GM19099 (cell line): Measurements from ENCODE around the gene RPAP2.

ENCODE experiments used
- POLR2A ChIP-seq: IDR thresholded peaks from 3 replicates; pipeline ENCODE4 v1.6.1; 2011; ENCODE audit warnings: low read depth; ENCODE audit not compliant: insufficient read length; ENCODE audit errors: extremely low read depth

Gene RPAP2

DNA sequence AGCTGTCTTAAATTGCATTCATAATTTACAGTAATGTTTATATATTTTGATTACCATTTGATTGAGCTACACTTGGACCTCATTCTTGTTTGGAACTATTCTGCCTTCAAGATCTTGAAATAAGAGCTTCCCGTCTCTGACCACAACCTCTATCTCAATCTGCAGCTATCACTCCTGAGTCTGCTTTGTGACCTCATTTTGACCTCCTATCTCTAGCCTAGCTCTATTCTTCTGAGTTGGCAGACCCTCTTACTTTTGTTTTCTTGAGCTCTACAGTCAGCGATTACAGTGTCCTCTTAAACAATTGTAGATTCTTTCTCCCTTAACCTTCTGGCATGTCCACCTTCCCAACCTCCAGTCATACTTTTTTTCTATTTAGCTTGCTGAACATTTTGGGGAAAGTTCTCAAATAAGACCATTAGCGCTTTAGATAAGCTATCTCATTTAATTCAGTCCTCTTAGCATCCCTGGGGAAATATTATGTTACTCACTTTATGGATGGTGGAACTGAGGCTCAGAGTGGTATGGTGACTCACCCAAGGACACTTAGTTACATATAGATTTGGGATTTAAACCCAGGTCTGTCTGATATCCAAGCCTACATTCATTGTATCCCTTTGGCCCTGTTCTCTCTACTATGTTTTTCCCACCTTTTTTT lies 19.1 kb downstream of the RPAP2 start:
- no peak for TF ChIP-seq POLR2A

DNA sequence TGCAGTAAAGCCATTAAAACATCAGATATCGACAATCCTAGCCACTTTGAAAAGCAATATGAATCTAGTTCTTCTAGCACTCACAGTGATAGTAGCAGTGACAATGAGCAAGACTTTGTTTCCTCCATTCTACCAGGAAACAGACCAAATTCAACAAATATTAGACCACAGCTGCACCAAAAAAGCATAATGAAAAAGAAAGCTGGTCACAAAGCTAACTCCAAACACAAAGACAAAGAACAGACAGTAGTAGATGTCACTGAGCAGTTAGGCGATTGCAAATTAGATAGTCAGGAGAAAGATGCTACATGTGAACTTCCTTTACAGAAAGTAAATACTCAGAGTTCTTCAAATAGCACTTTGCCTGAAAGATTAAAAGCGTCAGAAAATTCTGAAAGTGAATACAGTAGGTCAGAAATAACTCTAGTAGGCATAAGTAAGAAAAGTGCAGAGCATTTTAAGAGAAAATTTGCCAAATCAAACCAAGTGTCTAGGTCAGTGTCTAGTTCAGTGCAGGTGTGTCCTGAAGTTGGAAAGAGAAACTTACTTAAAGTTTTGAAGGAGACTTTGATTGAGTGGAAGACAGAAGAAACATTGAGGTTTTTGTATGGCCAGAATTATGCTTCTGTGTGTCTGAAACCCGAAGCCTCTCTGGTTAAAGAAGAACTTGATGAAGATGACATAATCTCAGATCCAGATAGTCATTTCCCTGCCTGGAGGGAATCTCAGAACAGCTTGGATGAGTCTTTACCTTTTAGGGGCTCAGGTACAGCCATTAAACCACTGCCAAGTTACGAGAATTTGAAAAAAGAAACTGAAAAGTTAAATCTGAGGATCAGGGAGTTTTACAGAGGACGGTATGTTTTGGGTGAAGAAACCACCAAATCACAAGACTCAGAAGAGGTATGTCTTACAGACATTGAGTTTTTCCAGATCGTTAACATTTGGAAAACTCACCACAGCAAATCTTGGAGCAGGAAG lies 24.9 kb downstream of the RPAP2 start:
- TF ChIP-seq POLR2A: no peak

DNA sequence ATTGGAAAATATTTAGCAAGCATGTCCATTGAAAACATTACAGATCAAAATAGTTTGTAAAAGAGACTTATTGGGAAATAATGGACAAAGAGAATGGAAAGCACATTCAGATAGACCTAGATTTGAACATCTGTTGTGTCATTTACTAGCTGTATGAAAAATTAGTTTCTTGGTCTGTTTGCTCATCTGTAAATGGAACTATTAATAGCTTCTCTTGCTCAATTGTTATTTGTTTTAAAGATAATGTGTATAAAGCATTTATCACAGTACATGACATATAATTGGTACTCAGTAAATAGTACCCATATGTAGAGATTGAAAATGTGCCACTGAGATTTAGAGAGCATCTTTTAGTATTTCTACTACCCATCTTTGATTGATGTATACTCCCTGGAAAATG lies 25.9 kb downstream of the RPAP2 start:
- no peak for TF ChIP-seq POLR2A

DNA sequence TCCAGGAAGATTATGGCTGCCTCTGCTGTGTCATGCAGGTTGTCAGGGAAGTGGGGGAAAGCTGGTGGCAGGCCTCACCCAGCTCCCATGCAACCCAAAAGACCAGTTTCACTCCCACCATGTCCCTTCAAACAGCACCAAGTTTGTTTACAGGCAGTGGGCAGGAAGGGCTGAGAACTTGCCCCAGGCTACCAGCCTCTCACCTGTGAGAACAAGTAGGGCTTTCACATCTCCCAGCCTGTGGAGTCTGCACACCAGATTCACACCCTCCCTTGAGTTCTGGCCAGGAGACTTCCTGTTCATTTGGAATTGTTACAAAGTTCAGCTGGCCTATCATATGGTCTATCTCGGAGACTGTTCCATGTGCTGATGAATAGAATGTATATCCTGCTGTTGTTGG lies 27.8 kb downstream of the RPAP2 start:
- TF ChIP-seq POLR2A: no peak

DNA sequence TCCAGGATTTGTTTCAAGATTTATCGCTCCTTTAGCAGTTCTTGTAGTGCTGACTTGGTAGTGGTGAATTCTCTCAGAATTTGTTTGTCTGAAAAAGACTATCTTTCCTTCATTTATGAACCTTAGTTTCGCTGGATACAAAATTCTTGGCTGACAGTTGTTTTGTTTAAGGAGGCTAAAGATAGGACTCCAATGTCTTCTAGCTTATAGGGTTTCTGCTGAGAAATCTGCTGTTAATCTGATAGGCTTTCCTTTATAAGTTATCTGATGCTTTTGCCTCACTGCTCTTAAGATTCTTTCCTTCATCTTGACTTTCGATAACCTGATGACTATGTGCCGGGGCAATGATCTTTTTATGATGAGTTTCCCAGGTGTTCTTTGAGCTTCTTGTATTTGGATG lies 28.9 kb downstream of the RPAP2 start:
- no peak for TF ChIP-seq POLR2A

DNA sequence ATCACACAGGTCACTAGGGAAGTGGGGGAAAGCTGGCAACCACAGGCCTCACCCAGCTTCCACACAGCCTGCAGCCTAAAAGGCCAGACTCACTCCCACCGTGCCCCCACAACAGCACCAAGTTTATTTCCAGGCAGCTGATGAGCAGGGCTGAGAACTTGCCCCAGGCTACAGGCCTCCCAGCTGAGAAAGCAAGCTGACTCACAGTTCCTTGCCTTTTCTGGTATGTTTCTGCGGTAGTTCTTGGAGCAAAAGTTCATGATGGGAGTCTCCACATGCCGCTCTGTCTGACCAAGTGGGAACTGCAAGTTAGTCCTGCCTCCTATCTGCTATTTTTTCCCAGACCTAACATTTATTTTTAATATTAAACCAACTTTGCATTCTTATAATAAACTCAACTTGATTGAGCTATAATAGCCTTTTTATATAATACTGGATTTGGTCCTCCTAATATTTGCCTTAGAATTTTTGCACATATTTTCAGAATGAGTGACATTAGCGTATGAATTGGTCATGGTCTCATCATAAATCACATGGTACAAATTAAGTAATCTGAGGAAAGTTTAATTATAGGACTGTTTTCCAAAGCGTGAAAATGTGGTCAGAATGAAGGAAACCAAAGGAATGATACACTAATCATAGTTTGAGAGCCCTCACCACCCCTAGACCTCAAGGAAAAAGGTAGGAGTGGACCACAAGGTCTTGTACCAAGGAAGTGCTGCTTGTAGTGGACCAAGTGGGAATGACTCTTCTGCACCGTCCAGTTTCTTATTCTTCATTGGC lies 30.7 kb downstream of the RPAP2 start:
- TF ChIP-seq POLR2A: no peak

DNA sequence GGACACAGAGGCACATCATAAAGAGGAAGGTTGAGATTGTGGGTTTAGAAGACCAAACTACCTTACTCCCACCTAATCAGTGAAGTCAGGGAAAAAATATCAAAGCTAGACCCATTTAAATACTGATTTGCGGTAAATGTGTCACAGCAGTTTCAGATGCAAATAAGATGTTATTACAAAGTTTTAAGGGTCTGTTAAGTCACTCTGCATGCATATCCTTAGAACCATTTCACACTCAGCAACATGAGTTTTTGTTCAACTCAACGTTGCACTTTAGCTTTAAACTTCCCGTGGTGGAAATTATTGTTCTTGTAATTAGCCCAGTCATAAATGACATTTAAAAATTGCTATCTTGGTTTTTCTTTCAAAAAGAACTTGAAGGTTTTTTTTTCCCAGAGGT lies 34.8 kb downstream of the RPAP2 start:
- no peak for TF ChIP-seq POLR2A

DNA sequence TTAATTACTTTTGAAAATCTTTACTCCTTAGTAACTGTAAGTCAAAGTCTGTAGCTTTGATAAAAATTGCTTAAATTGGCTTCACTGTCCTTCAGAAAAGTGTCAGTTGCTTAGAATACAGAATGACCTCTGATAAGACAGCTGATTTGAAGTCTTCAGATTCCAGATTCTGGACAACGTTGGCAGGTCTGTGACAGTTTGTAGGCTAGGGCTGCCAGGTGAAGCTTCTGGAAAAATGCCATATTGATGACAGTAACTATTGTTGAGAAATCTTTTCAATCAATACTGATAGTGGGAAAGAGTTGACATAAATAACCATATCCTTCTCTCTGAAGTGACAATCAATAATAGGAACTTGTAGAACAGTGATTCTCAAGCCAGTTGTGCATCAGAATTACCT lies 41.3 kb downstream of the RPAP2 start:
- no peak for TF ChIP-seq POLR2A

DNA sequence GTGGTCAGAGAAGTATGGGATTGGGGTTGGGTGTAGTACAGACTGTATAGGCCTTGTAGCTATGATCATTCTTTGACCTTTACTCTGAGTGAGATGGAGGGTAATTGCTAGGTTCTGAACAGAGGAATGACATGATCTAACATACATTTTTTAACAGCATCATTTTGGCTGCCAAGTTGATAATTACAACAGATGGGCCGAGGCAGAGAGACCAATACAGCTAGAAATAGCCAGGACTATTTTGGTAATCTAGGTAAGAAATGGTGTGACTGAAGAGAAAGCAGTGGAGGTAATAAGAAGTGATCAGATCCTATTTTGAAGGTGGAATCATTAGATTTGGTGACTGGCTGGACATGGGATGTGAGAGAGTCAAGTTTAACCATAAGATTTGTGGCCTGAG lies 43.5 kb downstream of the RPAP2 start:
- TF ChIP-seq POLR2A: no peak

DNA sequence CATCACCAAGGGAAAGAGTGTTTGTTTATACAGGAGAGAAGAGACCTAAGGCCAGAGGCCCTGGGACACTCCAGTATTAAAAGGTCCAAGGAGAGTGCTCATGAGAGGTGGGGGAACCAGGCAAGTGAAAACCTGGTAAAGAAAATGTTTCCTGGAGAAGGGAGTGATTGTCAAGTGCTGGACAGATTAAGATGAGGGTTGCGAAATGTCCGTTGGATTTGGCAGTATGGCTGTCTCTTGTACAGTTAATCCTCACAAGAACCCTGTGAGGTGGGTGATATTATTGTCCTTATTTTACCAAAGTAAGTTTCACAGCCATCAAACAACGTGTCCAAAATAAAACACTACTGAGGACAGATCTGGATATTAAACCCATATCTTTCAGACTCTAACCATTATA lies 44.2 kb downstream of the RPAP2 start:
- TF ChIP-seq POLR2A: no peak

DNA sequence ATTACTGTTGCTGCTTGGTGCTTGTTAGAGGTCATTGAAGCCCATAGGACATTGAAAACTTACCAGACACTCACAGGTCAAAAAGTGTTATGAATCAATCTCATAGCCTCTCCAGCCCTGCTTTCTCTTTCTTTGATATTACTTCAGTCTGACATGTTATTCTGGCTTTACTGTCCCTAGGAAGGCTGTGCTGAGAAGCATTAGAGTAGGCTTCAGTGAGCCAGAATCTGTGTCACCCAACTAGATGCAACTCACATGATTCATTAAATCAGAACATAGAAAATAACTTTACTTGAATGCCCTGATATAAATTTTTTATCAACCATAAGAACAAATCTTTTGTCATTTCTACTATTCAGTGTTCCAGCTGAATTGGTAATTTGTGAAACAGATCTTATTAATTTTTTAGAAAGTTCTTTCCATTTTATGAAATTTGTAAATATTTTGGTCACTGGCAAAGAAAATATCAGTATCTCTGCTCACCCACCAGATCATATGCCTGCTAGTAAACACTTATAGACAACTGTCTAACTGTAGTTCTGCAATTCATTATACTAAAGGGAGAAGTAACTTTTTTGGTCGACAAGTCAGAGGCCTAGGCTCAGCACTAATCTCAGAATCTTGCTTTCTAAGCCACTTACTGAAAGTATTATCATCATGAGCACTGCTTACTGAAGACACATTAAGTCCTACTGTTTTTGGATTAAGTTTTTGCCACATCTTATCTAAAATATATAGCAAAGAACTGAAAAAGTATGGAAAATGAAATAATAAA lies 48.2 kb downstream of the RPAP2 start:
- no peak for TF ChIP-seq POLR2A

DNA sequence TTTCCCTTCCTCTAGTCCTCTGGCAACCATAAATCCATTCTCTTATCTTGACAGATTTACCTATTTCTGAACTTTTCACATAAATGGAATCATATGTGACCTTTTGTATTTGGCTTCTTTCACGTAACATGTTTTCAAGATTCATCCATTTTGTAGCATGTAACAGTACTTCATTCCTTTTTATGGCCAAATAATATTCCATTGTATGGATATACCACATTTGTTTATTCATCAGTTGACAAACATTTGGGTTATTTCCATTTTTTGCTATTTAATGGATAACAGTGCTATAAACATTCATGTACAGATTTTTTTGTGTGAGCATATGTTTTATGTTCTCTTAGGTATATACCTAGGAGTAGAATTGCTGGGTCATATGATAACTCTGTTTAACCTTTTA lies 54.0 kb downstream of the RPAP2 start:
- TF ChIP-seq POLR2A: no peak

DNA sequence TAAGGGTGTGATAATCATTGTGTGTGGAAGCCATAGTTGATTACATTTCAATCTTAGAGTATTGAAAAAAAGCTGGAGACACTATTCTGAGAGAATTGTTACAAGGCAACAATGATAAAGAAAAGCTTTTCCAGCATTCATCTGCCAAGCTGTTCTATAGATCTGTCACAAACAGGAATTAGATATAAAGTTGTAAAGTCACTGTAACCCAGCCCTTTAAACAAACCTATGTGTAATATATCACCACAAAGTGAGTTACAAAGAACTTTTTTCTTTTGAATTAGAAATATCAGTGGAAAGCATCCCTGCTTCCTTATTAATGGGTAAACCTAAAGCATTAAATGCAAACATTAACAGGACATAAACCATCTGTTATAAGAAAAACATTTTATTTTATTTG lies 55.4 kb downstream of the RPAP2 start:
- TF ChIP-seq POLR2A: no peak

DNA sequence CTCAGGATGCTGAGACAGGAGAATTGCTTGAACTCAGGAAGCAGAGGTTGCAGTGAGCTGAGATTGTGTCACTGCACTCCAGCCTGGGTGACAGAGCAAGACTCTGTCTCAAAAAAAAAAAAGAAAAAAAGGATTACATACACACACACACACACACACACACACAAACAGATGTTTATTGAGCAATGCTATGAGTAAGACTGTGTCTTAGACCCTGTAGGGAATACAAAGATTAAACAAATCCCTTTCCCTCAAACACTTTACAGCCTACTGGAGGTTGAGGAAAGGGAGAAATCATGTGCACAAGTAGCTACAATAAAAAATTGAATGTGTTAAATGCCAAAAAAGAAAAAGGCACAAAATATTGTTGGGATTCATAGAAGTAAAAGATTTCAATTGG lies 58.1 kb downstream of the RPAP2 start:
- no peak for TF ChIP-seq POLR2A

DNA sequence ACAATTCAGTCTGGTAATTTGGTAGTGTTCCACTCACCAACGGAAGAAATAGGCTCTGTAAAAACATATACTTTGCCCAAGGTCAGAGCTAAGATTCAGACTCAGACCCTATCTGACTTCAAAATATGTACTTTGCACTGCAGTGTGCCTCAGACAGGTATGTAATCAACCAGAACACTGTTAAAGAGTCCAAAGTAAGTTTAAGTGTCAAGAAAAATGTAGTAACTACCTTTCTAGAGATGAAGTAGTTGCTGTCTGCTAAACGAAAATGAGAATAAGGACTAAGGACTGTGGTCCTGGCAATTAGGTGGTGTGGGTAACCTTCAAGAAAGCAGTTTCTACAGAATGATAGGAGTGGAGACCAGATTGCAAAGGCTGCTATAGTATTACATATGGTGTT lies 61.1 kb downstream of the RPAP2 start:
- no peak for TF ChIP-seq POLR2A
